GM06990 (cell line): ENCODE measurements around the gene NOX5.

Experiments used
- DNase-seq: peaks from one replicate; pipeline ENCODE4 v3.0.0-alpha.2; 2011; ENCODE audit not compliant: insufficient read length; ENCODE audit errors: extremely low read depth
- H3K27me3 ChIP-seq: replicated peaks from 2 replicates; pipeline ENCODE4 v1.6.0; 2011; ENCODE audit warnings: low read length; ENCODE audit not compliant: control insufficient read depth, insufficient read depth
- H3K36me3 ChIP-seq: 2 replicates; pipeline ENCODE4 v1.5.1; 2011; ENCODE audit warnings: low read length; ENCODE audit not compliant: control insufficient read depth, insufficient read depth
- H3K4me3 ChIP-seq: replicated peaks from 2 replicates; pipeline ENCODE4 v1.5.1; 2011; ENCODE audit warnings: low read depth, mild to moderate bottlenecking, control low read depth, low read length
- CTCF ChIP-seq: IDR thresholded peaks from 2 replicates; pipeline ENCODE4 v1.5.1; 2011; ENCODE audit warnings: low read length, control low read depth, mild to moderate bottlenecking, inconsistent platforms; ENCODE audit not compliant: insufficient read depth, poor library complexity, severe bottlenecking

The NOX5 gene

GRCh38 chr15:68993276-68993675, 21.2 kb upstream of the NOX5 start:
- TF ChIP-seq CTCF = no peak
- Histone ChIP-seq H3K36me3 (no peaks in the 10 kb centered on the region), H3K4me3 (no peak overlapping the region), H3K27me3 (no peaks in the 10 kb centered on the region; the same call in 1 of the 2 replicates)
- DNase-seq = no peak

- Histone ChIP-seq H3K4me3 (no peak overlapping the region), H3K36me3 (no peaks in the 10 kb centered on the region), H3K27me3 (no peaks in the 10 kb centered on the region; the same call in 1 of the 2 replicates)
- no peak for TF ChIP-seq CTCF
- DNase-seq = no peak
These were observed 20.3 kb upstream of the NOX5 start for GRCh38 chr15:68994149-68994548.

GRCh38 chr15:68994981-68995761, 19.3 kb upstream of the NOX5 start:
- Histone ChIP-seq H3K27me3 (no peaks in the 10 kb centered on the region; the same call in 1 of the 2 replicates), H3K4me3 (no peak overlapping the region), H3K36me3 (no peaks in the 10 kb centered on the region)
- DNase-seq = no peak
- no peak for TF ChIP-seq CTCF

GRCh38 chr15:68997050-68997449, 17.4 kb upstream of the NOX5 start:
- Histone ChIP-seq H3K4me3 (no peak overlapping the region), H3K27me3 (no peaks in the 10 kb centered on the region; the same call in 1 of the 2 replicates), H3K36me3 (no peaks in the 10 kb centered on the region)
- no peak for TF ChIP-seq CTCF
- DNase-seq = no peak

GRCh38 chr15:68997930-68998777, 16.3 kb upstream of the NOX5 start:
- no peak for DNase-seq
- TF ChIP-seq CTCF = no peak
- H3K36me3 ChIP-seq = no peaks in the 10 kb centered on the region
- H3K27me3 ChIP-seq = no peaks in the 10 kb centered on the region; the same call in 1 of the 2 replicates
- H3K4me3 ChIP-seq = no peak overlapping the region
